ENCODE results near the gene USP25. TPM values are rescaled to one million over a fixed set of nuclear protein-coding genes. Genes with fewer than 3 reads are reported as not detected.

The USP25 gene
- polyA plus RNA-seq, 1 experiment: 35.3 TPM

DNA sequence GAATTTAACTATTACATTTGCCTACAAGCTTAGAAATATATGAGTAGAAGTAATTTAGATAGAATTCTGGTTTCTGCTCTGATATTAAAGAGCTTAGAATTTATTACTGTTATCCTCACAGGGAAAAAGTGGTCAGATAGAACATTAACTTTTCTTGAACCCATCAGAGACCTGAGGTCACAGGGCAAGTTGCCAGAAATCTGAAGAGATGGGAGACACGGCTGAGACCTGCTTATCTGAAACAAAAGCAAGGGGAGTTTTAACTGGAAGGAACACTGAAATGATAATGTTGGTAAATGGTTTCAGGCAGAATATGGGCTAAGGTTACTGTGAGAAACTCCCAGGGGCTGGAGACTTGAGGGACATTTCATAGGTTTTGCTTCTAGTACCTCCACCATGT, 28.0 kb upstream of the USP25 start:
- Histone ChIP-seq H3K27me3 (ENCODE audit: control insufficient read depth, insufficient read depth, low read length) (no peaks in the 10 kb centered on the region), H3K9me3 (ENCODE audit: control insufficient read depth, insufficient read depth, low read length) (no peaks in the 10 kb centered on the region), H3K4me3 (ENCODE audit: low read depth, low read length) (no peak overlapping the region), H3K27ac (ENCODE audit: low read depth, low read length) (no peak overlapping the region)
- TF ChIP-seq, protein P1, sequence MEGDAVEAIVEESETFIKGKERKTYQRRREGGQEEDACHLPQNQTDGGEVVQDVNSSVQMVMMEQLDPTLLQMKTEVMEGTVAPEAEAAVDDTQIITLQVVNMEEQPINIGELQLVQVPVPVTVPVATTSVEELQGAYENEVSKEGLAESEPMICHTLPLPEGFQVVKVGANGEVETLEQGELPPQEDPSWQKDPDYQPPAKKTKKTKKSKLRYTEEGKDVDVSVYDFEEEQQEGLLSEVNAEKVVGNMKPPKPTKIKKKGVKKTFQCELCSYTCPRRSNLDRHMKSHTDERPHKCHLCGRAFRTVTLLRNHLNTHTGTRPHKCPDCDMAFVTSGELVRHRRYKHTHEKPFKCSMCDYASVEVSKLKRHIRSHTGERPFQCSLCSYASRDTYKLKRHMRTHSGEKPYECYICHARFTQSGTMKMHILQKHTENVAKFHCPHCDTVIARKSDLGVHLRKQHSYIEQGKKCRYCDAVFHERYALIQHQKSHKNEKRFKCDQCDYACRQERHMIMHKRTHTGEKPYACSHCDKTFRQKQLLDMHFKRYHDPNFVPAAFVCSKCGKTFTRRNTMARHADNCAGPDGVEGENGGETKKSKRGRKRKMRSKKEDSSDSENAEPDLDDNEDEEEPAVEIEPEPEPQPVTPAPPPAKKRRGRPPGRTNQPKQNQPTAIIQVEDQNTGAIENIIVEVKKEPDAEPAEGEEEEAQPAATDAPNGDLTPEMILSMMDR (IDR thresholded peaks at IDR 0.05; ENCODE audit: low read depth, low read length): no peak
- ChIA-PET POLR2A (no interaction called here), CTCF (no interaction called here)
- DNase-seq (ENCODE audit: low read depth, low spot score): no peak

DNA sequence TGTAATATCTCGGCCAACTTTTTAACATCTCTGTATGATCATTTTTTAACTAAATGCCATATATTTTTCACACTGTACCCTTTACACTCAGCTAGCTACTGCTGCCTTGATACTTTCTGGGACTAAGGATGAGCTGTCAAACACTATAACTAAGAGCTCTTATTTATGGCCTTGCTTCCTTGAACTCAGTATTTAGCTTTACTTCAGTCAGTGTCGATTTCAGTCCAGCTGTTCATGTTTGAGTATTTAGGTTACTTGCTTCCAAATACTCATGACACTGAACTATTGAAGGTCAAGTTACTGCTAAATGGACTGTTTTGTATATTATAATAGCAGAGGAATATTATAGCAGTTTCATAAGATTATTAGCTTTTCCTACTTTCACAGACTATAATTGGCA, 25.9 kb upstream of the USP25 start:
- Histone ChIP-seq H3K4me3 (ENCODE audit: low read depth, low read length) (no peak overlapping the region), H3K9me3 (ENCODE audit: control insufficient read depth, insufficient read depth, low read length) (no peaks in the 10 kb centered on the region), H3K27ac (ENCODE audit: low read depth, low read length) (no peak overlapping the region), H3K27me3 (ENCODE audit: control insufficient read depth, insufficient read depth, low read length) (no peaks in the 10 kb centered on the region)
- CTCF ChIA-PET: no interaction called here
- TF ChIP-seq, protein P1 (IDR thresholded peaks at IDR 0.05; ENCODE audit: low read depth, low read length): no peak
- DNase-seq (ENCODE audit: low read depth, low spot score): no peak
- POLR2A ChIA-PET: no interaction called here

DNA sequence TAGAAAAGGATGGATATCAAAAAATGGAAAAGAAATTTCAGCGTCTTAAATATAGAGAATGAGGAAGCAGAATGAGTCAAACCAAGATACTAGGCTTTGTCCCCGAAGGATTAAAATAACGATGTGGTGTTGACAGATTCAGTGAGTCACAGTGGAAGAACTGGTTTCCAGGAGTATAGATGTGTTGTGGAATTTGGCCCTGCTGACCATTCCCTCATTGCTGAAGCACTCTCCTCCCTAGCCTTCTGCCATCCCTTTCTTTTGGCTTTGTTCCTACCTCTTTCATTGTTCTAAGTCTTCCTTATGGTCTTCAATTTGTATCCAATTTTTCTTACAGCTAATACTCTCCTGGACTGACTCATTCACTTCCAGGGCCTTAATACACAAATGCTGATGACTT, 23.1 kb upstream of the USP25 start:
- Histone ChIP-seq H3K9me3 (ENCODE audit: control insufficient read depth, insufficient read depth, low read length) (no peaks in the 10 kb centered on the region), H3K27ac (ENCODE audit: low read depth, low read length) (no peak overlapping the region), H3K4me3 (ENCODE audit: low read depth, low read length) (no peak overlapping the region), H3K27me3 (ENCODE audit: control insufficient read depth, insufficient read depth, low read length) (no peaks in the 10 kb centered on the region)
- TF ChIP-seq, protein P1 (IDR thresholded peaks at IDR 0.05; ENCODE audit: low read depth, low read length): no peak
- peak; percentile 88 for DNase-seq (ENCODE audit: low read depth, low spot score)
- ChIA-PET CTCF (no interaction called here), POLR2A (no interaction called here)

DNA sequence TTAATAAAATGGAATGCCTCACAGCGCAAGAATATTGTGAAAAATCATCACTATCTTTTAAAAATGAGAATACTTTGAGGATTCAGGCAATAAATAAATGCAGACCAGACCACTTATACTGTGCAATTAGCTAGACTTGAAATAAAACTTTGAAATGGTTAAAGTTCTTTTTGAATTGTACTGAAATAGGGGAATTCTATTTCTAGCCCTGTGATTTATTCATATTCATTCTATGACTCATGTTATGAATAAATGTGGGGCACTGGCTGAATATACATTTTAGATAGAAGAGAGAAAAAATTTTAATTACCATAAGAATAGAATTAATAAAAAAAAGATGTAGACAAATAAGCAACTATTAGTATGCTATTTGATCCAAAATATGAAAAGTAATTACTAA, 16.4 kb upstream of the USP25 start:
- Histone ChIP-seq H3K9me3 (ENCODE audit: control insufficient read depth, insufficient read depth, low read length) (no peaks in the 10 kb centered on the region), H3K4me3 (ENCODE audit: low read depth, low read length) (no peak overlapping the region), H3K27ac (ENCODE audit: low read depth, low read length) (no peak overlapping the region), H3K27me3 (ENCODE audit: control insufficient read depth, insufficient read depth, low read length) (no peaks in the 10 kb centered on the region)
- POLR2A ChIA-PET: no interaction called here
- TF ChIP-seq, protein P1 (IDR thresholded peaks at IDR 0.05; ENCODE audit: low read depth, low read length): no peak
- CTCF ChIA-PET: no interaction called here
- DNase-seq (ENCODE audit: low read depth, low spot score): no peak

DNA sequence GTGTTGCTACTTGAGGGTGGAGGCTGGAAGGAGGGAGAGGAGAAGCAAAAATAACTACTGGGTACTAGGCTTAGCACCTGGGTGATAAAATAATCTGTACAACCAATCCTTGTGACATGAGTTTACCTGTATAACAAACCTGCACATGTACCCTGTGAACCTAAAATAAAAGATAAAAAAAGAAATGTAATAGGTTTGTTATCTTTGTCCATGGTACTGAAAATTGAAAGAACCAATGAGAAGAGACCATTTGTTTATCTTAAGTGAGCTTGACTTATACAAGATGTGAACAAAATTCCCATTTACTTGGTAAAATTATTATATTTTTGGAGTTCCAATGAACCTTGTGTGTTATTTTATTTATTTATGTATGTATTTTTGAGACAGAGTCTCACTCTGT, 11.1 kb upstream of the USP25 start:
- CTCF ChIA-PET: no interaction called here
- Histone ChIP-seq H3K27ac (ENCODE audit: low read depth, low read length) (no peak overlapping the region), H3K27me3 (ENCODE audit: control insufficient read depth, insufficient read depth, low read length) (no peaks in the 10 kb centered on the region), H3K4me3 (ENCODE audit: low read depth, low read length) (no peak overlapping the region), H3K9me3 (ENCODE audit: control insufficient read depth, insufficient read depth, low read length) (no peaks in the 10 kb centered on the region)
- TF ChIP-seq, protein P1 (IDR thresholded peaks at IDR 0.05; ENCODE audit: low read depth, low read length): no peak
- POLR2A ChIA-PET: no interaction called here
- DNase-seq (ENCODE audit: low read depth, low spot score): no peak

Measured in AG04450 (cell line).